Mucosa of rectum (tissue), 2 donors: ENCODE measurements around the gene LGSN.
"Not testable (repeated sequence)": the region's sequence is repeated elsewhere in the genome, so short reads cannot be mapped to it uniquely, and the experiment has no call there.

ENCODE experiments used
- H3K27ac ChIP-seq, 2 donors: one replicate each; pipeline ENCODE4 v1.7.0; 2013; ENCODE audit warnings: inconsistent platforms in 2 of 2, low read depth in 2 of 2, low read length in 2 of 2
- H3K27me3 ChIP-seq, 2 donors: one replicate each; pipeline ENCODE4 v1.7.0; 2013; ENCODE audit warnings: low read length in 2 of 2; ENCODE audit not compliant: control insufficient read depth in 2 of 2, insufficient read depth in 2 of 2
- H3K36me3 ChIP-seq, 2 donors: one replicate each; pipeline ENCODE4 v1.7.0; 2013; ENCODE audit warnings: low read length in 2 of 2; ENCODE audit not compliant: control insufficient read depth in 2 of 2, insufficient read depth in 2 of 2
- H3K4me1 ChIP-seq, 2 donors: one replicate each; pipeline ENCODE4 v1.7.0; 2013; ENCODE audit warnings: low read length in 2 of 2, mild to moderate bottlenecking in 1 of 2; ENCODE audit not compliant: control insufficient read depth in 2 of 2, insufficient read depth in 2 of 2
- H3K4me3 ChIP-seq, 2 donors: one replicate each; pipeline ENCODE4 v1.7.0; 2013; ENCODE audit warnings: low read length in 2 of 2
- H3K9ac ChIP-seq, 2 donors: one replicate each; pipeline ENCODE4 v1.7.0; 2013; ENCODE audit warnings: low read length in 2 of 2, low read depth in 1 of 2, mild to moderate bottlenecking in 1 of 2
- H3K9me3 ChIP-seq, 2 donors: one replicate each; pipeline ENCODE4 v1.7.0; 2013; ENCODE audit warnings: low read length in 2 of 2; ENCODE audit not compliant: control insufficient read depth in 2 of 2
- donor health status: healthy.
- donor health status: Normal muscosa, but diverticular disease.

Gene LGSN

DNA sequence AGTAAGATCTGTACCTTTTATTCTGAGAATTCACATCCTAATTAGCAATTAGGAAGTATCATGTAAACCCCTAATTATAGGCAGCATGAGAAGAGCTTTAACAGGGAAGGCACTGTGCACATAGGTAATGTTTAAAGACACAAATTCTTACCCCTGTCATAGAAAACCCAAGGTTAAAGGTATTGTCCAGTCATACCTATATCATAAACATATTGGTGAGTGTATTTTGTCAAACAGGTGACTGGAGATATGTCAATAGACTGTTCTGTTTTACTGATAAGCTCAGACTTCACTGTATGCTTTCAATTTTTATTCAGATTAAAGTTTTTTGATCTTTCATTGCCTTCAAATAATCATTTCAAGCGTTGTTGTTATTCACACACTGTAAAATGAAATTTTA is 43.8 kb downstream of the LGSN start:
- no peaks in the 10 kb centered on the region for H3K36me3 ChIP-seq
- peak overlapping the region; percentile 11 to 18 for H3K27ac ChIP-seq
- H3K4me1 ChIP-seq, result no peaks in the 10 kb centered on the region
- H3K27me3 ChIP-seq, result no peaks in the 10 kb centered on the region
- H3K9me3 ChIP-seq, result no peaks in the 10 kb centered on the region
- H3K4me3 ChIP-seq, result no peak overlapping the region
- H3K9ac ChIP-seq, result no peak overlapping the region

DNA sequence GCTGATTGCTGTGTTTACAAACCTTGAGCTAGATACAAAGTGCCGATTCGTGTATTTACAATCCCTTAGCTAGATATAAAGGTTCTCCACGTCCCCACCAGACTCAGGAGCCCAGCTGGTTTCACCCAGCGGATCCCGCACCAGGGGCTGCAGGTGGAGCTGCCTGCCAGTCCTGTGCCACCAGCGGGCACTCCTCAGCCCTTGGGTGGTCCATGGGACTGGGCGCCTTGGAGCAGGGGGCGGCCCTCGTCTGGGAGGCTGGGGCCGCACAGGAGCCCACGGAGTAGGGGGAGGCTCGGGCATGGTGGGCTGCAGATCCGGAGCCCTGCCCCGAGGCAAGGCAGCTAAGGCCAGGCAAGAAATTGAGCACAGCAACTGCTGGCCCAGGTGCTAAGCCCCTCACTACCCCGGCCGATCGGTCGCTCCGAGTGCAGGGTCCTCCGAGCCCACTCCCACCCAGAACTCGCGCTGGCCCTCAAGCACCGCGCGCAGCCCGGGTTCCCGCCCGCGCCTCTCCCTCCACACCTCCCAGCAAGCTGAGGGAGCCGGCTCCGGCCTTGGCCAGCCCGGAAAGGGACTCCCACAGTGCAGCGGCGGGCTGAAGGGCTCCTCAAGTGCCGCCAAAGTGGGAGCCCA is 44.9 kb downstream of the LGSN start:
- not testable (repeated sequence) for H3K9ac ChIP-seq, H3K27ac ChIP-seq, H3K4me1 ChIP-seq, H3K9me3 ChIP-seq, H3K4me3 ChIP-seq, H3K27me3 ChIP-seq, H3K36me3 ChIP-seq

DNA sequence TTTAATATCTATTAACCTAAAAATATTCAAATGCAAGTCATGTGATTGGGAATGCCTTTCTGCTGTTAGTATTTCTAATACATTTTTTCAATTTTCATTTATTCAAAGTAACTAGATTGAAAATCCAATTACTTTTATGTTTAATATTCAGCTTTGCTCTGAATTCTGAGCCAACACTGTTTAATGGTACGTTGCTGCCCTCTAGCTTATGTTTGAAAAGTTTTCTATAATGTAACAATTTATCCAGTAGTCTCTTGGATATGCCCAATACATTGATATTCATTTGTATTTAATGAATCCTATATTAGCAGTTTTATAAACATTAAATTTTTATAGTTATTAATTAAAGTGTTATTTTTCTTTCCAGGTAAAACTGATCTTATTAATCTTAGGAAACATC is 47.4 kb downstream of the LGSN start:
- Histone ChIP-seq H3K4me1 (no peaks in the 10 kb centered on the region), H3K9ac (no peak overlapping the region), H3K27ac (no peak overlapping the region), H3K27me3 (no peaks in the 10 kb centered on the region), H3K36me3 (no peaks in the 10 kb centered on the region), H3K9me3 (no peaks in the 10 kb centered on the region), H3K4me3 (no peak overlapping the region)

DNA sequence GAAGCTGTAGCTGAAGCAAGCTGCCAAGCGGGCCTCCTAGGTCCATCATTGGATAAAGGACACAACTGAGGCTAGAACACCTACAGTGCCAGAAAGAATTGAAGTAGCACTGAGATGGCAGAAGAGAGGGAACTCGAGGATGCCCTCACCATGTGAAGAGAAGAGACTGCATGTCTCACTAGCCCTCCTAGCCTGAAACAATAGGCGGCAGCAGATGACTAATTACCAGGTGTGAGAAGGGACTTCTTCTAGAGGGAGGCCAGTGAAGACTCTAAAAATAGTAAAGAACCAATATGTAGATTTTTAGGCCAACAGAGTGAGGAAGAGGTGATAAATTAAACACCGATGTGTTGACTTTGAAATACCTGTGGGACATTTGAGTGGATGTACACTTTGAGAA is 50.3 kb downstream of the LGSN start:
- H3K27ac ChIP-seq, result no peak overlapping the region
- no peaks in the 10 kb centered on the region for H3K27me3 ChIP-seq
- no peak overlapping the region for H3K9ac ChIP-seq
- no peaks in the 10 kb centered on the region for H3K36me3 ChIP-seq
- H3K4me3 ChIP-seq, result no peak overlapping the region
- no peaks in the 10 kb centered on the region for H3K9me3 ChIP-seq
- H3K4me1 ChIP-seq, result no peaks in the 10 kb centered on the region

DNA sequence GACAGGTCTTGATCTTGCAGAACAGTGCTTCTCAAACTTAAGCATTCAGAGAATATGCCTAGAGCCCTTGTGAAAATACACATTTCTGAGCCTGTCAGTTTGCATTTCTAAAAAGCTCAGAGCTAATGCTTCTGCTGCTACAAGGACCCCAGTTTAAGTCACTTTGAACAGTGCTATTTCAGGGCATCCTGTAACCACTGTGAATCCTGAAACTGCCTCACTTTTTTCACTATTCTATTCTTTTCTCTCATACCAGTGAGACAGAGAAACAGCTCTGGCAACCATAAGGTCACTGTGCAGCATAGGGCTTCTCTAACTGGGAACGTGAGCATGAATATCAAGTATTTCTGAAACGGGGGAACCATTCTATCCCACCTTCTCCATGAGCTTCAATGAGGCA is 51.2 kb downstream of the LGSN start:
- no peaks in the 10 kb centered on the region for H3K9me3 ChIP-seq
- no peaks in the 10 kb centered on the region for H3K36me3 ChIP-seq
- H3K9ac ChIP-seq, result no peak overlapping the region
- H3K4me1 ChIP-seq, result peaks cover 0 to 2% of the 10 kb centered on the region in 2 donors
- no peaks in the 10 kb centered on the region for H3K27me3 ChIP-seq
- no peak overlapping the region for H3K4me3 ChIP-seq
- H3K27ac ChIP-seq, result no peak overlapping the region

DNA sequence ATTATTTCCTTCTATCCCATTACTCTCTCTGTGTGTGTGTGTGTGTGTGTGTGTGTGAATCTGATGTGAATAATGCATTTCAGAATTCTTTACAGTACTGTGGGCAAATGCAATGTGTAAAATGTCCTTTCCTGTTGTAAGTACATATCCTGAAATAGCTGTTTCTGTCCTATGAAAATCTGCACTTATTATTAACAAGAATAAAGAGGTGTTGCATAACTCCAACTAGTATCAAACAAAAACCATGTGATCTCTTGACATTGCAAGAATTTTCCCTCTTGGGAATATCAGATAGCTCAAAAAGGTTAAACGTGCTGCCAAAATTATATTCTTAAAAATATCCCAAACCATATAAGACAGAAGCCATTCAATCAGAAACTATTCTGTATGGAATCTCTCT is 52.0 kb downstream of the LGSN start:
- Histone ChIP-seq H3K27ac (no peak overlapping the region), H3K4me3 (no peak overlapping the region), H3K9ac (no peak overlapping the region), H3K9me3 (no peaks in the 10 kb centered on the region), H3K36me3 (no peaks in the 10 kb centered on the region), H3K27me3 (no peaks in the 10 kb centered on the region), H3K4me1 (peaks cover 0 to 3% of the 10 kb centered on the region in 2 donors)

DNA sequence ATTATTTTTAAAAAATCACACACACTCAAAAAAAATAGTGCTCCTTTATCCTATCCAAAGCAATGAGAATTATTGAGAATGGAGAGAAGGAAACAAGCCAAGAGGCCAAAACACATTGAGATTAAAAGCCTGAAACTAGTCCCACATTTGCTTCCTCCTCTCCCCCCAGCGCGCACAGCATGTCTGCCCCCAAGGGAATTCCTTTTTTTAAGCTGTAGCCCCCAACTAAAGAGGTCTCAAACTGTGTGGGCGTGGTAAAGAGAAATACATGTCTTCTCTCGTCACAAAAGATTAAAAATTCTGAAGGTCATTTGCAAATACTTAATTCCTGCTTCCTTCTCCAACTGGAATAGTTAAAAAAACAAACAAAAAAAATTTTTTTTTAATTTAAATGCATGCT is 52.7 kb downstream of the LGSN start:
- no peaks in the 10 kb centered on the region for H3K9me3 ChIP-seq
- no peak overlapping the region for H3K9ac ChIP-seq
- H3K27ac ChIP-seq, result no peak overlapping the region
- no peaks in the 10 kb centered on the region for H3K27me3 ChIP-seq
- H3K36me3 ChIP-seq, result no peaks in the 10 kb centered on the region
- H3K4me1 ChIP-seq, result peaks cover 0 to 3% of the 10 kb centered on the region in 2 donors
- H3K4me3 ChIP-seq, result no peak overlapping the region

DNA sequence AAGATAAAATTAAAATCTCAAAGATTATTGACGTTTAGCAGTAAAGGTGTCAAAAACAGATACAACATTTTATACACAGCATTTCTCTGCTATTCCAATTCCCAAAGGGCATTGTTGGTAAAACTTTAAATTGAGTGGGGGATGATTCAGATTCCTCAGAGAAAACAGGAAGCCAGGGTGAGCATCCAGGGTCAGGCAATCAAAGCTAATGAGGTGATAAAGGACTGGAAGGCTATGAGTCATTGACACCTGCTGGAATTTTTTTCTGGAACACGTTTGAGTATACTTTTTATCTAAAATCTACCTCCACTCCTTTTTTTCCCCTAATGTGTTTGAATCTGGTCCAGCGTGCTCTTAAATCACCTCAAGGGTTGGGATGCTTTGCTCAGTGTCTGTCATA is 56.3 kb downstream of the LGSN start:
- H3K27ac ChIP-seq, result no peak overlapping the region
- H3K36me3 ChIP-seq, result no peaks in the 10 kb centered on the region
- H3K9ac ChIP-seq, result no peak overlapping the region
- no peaks in the 10 kb centered on the region for H3K9me3 ChIP-seq
- peaks cover 0 to 3% of the 10 kb centered on the region in 2 donors for H3K4me1 ChIP-seq
- H3K4me3 ChIP-seq, result no peak overlapping the region
- H3K27me3 ChIP-seq, result no peaks in the 10 kb centered on the region

DNA sequence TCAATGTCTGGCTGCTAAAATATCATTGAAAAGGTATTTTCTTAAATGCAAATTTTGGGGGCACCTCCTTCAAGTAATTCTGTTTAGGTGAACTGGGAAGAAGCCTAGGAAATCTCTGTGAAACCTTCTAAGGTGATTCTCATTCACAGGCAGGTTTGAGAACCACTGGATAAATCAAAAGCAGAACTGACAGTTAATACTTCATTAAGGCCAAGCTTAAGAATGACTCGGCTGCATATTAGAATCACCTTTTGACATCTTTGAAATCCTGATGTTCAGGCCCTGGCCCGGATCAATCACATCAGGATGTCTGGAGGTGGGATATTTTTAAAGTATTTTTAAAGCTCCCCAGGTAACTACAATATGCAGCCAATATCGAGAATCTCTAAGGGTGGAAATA is 58.0 kb downstream of the LGSN start:
- no peak overlapping the region for H3K9ac ChIP-seq
- H3K36me3 ChIP-seq, result no peaks in the 10 kb centered on the region
- no peak overlapping the region for H3K4me3 ChIP-seq
- peaks cover 0 to 3% of the 10 kb centered on the region in 2 donors for H3K4me1 ChIP-seq
- H3K27me3 ChIP-seq, result no peaks in the 10 kb centered on the region
- no peak overlapping the region for H3K27ac ChIP-seq
- H3K9me3 ChIP-seq, result no peaks in the 10 kb centered on the region

DNA sequence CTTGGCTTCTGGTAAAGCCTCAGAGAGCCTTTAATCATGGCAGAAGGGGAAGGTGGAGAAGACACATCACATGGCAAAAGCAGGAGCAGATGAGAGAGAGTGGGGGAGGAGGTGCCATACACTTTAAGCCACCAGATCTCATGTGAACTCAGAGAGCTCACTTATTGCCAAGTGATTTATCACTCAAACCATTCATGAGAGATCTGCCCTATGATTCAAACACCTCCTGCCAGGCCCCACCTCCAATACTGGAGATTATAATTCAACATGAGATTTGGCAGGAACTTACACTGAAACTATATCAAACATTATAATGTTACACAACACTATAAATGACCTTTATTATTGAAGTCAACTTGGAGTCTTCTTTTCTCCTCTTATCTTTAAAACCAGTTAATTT is 60.6 kb downstream of the LGSN start:
- no peak overlapping the region for H3K4me3 ChIP-seq
- H3K27me3 ChIP-seq, result no peaks in the 10 kb centered on the region
- no peaks in the 10 kb centered on the region for H3K9me3 ChIP-seq
- no peak overlapping the region for H3K27ac ChIP-seq
- H3K9ac ChIP-seq, result no peak overlapping the region
- H3K4me1 ChIP-seq, result peaks cover 0 to 3% of the 10 kb centered on the region in 2 donors
- no peaks in the 10 kb centered on the region for H3K36me3 ChIP-seq
